ENCODE data around the gene KLC1.

DNA sequence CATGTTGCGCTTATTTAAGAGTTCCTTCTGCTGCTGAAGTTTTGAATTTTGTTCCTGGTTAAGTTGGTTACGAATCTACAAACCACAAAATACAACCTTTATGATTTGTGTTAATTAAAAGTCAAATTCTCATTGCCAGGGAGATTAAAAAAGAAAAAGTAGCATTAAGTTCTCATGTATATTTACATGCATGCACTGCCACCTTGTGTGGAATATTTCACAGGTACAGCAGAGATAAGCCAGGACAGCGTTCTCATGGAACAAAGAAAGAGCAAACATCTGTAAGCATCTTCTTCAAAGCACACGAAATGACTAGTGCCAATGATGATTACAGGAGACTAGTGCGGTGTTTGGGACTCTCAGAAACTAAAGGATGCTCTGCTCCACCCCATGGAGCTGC is 120.8 kb downstream of the KLC1 start:
- TF ChIP-seq, protein P1, sequence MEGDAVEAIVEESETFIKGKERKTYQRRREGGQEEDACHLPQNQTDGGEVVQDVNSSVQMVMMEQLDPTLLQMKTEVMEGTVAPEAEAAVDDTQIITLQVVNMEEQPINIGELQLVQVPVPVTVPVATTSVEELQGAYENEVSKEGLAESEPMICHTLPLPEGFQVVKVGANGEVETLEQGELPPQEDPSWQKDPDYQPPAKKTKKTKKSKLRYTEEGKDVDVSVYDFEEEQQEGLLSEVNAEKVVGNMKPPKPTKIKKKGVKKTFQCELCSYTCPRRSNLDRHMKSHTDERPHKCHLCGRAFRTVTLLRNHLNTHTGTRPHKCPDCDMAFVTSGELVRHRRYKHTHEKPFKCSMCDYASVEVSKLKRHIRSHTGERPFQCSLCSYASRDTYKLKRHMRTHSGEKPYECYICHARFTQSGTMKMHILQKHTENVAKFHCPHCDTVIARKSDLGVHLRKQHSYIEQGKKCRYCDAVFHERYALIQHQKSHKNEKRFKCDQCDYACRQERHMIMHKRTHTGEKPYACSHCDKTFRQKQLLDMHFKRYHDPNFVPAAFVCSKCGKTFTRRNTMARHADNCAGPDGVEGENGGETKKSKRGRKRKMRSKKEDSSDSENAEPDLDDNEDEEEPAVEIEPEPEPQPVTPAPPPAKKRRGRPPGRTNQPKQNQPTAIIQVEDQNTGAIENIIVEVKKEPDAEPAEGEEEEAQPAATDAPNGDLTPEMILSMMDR (IDR thresholded peaks at IDR 0.05) = no peak
- no peak for TF ChIP-seq EZH2 (IDR thresholded peaks at IDR 0.05; ENCODE audit: borderline replicate concordance, insufficient read depth, low read depth, low read length, poor library complexity, severe bottlenecking)

Measured in B cell (primary cell).